SIG-M5 (cell line): ENCODE data around the gene CERK.
"Not testable (repeated sequence)": the region's sequence is repeated elsewhere in the genome, so short reads cannot be mapped to it uniquely, and the experiment has no call there.

Experiments used
- DNase-seq: peaks from one replicate; lab custom pipeline; 2025; lab: John Stamatoyannopoulos, UW

The CERK gene

DNA sequence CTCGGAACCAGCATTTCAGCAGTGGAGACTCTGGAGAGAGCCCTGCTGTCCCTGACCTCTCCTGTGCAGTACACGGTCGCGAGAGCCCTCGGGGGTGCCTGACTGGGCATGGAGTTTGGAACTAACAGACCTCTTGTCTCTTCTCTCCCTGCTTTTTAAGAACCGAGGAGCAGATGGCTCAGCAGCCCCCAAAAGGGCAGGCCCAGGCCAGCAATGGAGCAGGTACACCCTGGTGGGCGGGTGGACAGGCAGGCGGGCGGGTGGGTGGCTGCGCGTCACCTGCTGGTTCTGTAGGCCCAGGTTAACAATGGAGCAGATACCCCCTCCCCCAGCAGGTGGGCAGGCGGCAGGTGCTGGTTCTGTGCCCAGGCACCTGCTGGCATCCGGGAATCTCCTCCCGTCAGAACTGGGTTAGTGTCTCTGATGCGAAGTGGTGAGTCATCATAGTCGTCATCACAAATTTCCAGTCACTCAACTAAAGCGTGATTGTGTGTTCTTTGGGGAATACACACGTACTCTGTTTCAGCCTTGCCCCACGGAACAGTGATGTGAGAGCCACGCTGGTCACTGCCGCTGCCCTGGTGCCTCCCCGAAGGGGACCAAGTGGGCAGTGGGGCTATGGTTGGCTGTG is 76.7 kb downstream of the CERK start:
- DNase-seq, result no peak

DNA sequence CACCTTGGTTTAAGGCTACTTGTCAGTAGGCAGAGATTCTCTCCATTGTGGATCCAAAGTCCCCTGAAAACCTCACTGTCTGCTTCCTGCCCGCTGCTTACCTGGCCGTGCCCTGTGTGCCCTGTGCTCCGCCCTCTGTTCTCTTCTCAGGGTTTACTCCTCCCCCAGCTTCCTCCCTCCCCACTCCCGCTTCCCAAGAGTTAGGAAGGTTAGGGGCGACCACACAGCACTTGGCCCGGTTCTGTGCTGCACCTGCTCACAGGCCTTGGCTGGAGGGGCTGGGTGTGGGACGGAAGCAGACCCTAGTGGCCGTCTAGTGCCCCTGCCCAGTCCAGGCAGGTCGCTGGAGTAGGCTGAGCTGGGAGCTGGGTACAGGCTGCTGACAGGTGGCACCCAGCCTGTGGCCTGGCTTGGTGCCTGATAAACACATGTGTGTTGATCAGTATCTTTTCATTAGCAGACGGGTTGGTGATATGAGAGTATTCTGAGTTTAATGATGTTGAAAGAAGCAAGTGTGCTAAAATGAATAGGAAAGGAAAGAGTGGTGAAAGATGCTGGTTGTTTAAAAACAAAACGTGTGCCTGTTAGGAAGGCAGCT is 77.3 kb downstream of the CERK start:
- DNase-seq, result no peak

DNA sequence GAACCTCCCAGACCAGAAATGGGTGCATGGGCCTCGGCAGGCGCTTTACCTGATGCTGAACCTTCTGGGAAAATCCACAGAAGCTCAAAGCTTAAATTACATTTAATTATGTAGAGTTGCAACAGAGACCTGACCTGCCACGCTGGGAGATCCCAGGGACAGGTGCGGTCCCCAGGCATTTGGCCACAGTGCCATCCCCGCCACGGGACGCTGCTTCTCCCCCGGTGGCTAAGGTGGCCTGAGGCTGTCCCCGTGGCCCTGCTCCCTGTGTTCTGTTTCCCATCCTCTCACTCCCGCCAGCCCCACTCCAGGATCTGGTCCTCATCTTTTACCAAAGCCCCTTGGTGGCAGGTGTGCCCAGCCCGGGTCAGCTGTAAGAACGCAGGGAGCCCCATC is 78.3 kb downstream of the CERK start:
- DNase-seq, result no peak

DNA sequence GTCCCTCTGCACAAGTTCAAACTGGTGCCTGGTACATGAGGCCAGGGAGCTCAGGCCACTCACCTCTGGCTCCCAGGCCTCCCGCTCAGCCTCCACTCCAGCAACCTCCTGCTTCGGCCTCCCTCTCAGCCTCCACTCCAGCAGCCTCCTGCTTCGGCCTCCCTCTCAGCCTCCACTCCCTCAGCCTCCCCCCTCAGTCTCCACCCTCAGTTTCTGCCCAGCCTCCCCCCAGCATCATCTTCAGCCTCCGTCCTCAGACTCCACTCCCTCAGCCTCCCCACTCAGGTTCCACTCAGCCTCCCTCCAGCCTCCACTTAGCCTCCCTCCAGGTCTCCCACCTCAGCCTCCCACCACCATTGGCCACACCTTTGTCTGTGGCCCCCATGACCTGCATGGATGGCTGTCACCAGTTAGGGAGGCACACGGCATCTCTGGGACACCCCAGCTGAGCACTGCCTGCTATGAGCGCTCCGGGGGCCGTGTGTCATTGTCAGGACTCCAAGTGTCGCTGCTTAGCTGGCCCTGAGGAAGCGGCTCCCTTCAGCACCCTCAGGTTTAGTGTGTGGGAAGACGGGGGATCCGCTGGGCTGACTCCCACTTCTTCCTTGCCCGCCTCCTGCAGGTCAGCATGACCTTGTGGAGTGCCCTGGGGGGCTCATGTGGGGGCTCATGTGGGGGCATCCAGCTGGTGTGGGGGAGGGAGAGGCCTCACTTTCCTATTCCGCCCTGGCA is 78.8 kb downstream of the CERK start:
- DNase-seq, result no peak

DNA sequence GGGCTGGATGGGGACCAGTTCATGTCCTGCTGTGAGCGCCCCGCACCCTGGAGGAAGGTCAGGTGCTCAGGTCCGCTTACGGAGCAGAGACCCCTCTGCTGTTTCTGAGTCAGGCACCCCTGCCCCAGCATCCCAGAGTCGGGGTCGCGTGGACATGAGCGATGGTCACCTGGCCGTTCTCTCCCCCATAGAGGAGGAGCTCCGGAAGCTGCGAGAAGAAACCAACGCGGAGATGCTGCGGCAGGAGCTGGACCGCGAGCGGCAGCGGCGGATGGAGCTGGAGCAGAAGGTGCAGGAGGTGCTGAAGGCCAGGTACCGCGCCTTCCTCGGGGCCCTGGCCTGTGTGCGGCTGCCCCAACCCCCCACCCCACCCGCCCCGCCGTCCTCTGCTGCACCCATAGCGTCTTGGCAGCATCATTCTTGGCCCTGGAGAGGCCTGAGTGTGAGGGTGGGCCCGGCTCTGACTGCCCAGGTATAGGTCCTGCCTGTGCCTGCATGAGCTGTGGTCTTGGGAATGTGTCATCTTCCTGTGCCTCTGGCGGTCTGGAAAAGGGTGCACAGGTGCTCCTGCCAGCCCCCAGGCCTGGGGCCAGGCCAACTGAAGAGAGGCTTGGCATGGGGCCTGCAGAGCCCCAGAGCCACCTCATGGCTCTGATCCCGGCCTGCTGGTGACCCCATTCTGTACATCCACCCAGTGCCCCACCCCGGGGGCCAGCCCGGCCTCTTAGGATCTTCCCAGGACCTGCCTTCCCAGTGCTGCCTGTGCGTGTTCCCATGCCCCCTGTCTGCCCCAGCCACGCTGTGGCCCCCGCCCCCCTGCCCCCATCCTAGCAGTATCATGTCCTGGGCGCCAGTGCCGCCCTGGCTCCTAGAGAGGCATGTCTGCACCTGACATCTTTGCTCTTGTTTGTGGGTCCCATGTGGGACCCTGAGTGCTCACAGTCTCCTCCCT is 79.8 kb downstream of the CERK start:
- DNase-seq, result no peak

DNA sequence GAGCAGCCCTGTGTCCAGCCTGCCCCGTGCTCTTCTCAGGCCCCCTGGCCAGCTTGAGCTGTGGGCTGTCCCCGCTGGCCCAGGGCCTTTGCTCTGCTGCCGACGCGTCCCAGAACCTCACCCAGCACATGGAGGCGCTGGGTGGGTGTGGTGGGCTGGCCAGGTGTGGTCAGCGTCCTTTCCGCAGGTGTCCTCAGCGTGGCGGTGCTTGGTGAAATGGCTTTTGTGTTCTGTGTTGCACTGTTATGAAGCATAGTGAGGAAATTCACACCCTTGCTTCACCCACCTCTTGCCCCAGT is 80.4 kb downstream of the CERK start:
- DNase-seq, result no peak

DNA sequence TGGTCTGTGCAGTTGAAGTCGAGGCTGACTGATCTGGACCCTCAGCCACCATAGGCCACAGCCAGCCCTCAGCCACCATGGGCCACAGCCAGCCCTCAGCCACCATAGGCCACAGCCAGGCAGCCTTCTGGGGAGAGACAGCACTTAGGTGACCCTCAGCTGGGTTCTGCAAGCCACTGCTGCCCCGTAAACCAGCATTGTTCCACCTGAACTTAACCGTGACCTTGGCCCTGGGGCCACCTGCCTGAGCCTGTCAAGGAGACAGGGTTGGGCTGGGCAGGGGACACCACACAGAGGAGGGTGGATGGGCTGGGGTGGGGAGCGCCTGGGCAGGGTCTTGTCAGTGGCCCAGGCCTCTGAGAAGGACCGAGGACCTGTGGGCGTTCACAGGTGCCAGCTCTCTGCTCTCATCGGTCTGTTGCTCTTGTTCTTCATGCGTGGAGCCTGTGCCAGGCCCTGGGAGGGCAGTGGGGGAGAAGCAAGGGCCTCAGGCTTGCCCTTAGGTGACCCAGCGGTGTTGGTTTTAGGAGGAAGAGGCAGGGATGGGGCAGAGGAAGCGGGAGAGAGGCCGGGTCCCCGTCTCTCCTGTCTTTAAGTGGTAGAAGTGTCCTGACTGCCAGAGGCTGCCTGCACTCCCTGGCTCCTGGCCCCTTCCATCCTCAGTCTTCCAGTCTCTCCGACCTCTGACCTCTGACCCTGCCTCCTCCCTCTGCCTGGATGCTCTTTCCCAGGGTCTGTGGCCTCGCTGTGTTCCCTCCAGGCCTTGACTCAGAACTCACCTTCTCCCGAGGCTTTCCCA is 81.0 kb downstream of the CERK start:
- no peak for DNase-seq

DNA sequence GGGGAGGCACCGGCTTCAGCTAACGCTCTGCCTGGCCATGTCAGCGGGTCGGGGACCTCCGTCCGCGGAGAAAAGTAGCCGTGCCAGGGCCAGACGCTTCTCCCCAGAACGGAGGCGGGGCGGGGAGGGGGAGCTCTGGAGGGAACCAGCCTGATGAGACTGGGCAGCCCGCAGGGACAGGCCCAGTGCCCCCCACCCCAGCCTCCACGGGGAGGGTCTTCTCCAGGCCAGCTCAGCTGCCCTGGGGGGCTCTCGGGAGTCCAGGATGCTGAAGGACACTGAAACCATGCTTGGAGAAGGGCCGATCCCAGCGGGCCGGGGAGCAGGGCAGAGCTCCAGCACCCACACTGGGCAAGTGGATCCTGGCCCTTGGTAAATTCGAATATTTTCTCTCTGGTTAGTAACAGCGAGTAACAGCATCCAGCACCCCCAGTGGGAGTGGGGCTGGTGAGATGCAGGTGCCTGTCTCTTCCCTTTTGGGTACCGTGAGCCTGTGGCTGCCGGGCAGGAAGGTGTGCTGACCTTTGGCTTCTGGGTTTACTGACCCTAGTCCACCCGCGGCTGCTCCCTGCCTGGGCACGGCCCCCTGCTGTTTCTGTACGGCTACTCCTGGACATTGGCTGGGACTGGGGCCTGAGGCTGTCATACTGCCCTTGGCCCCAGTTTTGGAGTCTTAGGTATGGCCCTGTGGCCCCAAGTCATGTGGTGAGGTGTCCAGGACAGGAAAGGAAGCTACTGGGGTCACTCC is 82.0 kb downstream of the CERK start:
- DNase-seq, result no peak

DNA sequence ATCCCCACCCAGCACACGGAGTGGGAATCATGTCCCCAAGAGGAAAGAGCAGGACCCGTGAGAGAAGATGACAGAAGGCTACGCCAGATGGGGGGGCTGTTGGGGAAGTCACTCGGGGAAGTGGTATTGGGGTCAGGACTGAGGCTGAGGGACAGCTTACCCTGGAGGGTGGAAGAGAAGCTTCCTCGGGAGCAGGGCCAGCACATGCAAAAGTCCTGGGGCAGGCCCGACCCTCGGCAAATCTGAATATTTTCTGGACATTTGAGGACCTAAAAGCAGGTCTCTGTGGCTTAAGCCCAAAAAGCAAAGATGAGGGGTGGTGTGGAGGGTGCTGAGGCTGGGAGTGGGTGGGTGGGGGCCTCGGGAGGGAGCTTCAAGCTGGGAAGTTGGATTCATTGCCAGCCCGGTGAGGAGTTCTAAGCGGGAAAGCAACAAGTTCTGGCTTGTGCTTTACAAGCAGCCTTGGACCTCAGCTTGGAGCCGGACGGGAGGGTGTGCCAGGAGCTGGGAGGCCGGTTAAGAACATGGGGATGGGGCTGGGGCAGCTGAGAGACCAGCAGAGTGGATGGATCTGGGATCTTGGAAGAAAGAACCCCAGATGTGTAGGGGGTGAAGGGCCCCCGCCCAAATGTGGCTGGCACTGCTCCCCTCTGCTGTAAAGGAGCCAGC is 83.0 kb downstream of the CERK start:
- DNase-seq, result no peak

DNA sequence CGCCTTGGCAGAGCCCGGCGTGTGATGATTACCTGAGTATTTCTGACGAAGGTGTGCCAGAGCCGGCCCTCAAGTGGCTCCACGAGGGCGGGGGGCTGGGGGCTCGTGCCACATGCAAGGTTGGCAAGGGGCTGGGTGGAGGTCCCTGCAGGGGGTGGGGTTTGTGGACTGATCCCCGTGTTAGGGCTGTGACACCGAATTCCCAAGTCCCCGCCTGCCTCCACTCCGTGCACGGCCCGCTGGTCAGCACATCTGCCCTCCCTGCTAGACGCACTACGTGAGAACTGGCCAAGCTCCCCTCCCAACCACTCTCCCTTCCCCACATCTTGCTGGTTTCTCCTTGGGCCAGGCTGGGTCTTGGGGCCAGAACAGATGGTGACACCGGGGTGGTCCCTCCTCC is 83.6 kb downstream of the CERK start:
- DNase-seq, result no peak

DNA sequence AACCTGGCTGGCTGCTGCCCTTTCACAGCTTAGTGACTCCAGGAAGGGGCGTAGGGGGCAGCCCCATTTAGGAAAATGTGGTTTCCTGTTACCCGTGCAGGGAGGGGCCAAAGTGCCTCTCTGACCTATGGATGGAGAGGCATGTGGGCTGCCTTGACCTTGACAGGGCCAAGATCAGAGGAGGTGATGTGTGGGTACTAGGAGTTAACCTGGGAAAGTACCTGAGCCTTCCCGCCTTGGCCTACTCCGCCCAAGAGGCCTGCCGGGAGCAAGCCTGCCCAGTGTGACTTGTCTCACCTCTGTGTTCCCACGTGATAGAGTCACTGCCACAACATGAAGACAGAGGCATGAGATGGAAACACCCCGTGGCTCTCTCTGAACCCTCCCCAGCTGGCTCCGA is 84.5 kb downstream of the CERK start:
- DNase-seq, result no peak

DNA sequence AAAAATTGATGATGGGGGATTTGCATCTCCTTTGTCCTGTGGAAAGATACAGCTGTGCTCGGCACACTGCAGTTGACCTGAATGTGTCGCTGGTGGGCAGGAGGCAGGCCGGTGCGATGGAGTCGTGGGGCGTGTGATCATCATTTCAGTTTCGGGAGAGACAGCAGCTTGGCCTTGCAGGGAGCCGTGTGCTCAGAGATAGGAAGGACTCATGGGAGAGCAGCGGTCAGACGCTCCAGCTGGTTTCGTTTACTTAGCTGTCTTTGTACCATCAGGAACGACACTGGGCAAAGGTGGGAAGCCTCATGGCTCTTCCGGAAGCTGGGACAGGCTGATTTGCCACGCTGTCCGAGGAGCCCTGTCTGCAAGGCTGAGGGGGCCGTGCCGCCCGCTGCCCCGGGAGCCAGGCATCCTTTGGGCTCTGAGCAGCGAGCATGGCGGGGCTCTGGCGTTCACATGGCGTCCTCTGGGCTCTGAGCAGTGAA is 85.2 kb downstream of the CERK start:
- DNase-seq, result no peak

DNA sequence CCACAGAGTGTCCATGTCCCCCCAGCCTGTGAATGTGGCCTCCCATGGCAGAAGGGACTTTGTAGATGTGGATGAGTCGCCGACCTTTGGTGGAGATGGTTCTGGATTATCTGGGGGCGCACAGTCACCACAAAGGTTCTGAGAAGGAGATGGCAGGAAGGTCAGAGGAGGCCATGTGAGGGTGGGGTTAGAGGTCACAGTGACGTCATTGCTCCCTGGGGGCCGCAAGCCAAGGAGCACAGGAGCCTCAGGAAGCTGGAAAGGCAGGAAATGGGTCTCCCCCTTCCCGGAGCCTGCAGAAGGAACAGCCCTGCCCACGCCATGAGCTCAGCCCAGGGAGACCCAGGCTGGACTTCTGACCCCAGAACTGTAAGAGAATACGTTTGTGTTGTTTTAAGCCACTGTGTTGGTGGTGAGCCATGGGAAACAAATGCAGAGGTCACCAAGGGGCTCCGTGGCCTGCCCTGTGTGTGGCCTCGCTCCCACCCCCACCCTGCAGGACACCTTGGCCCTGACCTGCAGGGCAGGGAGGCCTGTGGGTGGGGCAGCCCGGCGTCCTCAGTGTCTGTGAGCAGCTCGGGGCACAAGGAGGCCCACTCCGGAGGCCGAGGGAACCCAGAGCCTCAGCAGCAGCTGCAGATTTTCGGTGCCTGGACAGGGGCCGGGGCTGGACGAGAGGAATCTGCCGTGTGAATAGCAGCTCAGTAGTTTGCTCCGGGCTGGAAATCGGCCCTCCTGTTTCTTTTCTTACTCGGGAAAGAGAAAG is 85.8 kb downstream of the CERK start:
- no peak for DNase-seq

DNA sequence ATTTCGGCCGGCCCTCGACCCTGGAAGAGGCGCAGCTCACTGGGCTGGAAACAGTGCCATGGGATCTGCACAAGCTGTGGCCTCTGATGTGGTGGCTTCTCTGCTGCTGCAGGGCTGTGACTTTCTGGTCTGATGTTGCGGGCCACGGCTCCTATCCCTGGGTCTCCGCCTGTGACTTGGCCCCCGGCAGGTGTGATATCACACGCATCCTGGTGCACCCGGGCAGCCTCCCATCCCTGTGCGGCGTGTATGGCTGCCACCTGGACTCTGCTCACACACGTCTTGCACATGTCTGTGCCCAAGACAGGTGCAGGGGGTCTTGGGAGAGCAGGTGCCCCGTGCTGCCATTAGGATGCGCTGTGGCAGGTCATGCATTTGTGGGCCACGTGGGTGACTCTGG is 86.7 kb downstream of the CERK start:
- no peak for DNase-seq

DNA sequence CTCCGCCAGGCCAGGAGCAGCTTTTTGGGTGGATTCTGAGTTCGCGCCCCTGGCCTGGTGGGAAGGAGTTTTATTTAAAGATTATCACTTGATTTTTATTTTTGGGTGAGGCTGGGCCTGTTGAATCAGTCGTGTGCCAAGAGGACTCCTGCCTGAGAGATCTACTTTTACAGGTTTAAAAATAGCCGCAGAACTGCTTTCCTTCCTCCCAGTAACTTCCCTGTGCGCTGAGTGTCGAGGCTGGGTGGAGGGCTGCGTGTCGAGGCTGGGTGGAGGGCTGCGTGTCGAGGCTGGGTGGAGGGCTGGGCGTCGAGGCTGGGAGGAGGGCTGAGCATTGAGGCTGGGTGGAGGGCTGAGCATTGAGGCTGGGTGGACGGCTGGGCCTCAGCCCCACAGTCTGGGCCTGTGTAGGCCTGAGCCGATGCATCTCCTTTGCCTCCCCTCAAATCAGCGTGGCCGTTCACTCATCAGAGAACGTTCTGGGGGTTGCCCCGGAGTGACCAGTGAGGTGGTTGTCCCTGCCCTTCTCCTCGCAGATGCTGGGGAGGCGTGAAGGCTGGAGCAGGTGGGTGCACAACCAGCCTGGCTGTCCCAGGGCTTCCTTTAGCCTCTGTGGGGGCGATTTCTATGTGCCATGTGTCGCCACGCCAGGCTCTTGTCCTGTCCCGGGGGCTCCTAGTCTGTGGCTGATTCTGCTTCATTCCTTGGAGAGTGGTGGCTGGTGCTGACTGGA is 87.8 kb downstream of the CERK start:
- no peak for DNase-seq

DNA sequence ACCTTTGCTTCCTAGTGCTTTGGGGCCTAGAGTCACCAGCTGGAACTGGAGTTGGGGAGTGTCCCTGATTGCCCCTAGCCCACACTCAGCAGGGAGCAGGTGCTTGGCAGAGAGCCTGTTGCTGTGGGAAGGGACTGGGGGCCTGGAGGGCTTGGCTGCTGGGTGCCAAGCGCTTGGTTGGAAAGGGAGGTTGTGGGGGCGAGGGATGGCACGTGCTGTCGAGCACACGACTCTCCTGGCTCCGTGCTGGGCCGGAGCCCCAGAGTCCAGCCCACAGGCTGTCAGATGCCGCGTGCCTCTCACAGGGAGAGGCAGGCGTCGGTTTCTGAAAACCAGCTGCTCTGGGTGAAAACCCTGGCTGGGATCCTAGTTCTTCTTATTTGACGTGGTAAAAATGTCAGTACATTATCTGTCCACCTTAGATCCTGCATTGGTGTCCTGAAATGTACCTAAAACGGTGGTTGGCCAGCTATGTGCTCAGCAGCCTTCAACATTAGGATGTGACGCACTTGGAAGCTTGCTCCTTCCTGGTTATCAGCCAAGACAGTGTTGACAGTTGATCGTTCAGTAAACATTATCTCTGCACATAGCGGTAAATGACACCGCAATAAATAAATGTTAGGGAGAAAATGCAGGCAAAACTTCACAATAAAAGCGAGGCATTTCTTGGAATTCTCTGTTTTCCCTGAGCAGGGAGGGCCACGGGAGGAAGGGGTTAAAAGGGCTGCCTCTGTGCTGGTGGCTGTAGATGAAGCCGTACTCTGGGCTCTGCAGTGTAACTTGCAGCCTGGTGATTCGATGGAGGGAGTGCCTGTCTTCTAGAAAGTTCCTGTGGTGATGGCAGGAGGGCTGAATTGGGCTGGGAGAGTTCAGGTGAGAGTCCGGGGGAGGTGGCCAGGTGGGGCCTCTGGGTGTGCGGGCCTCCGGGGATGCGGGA is 88.6 kb downstream of the CERK start:
- DNase-seq, result no peak

DNA sequence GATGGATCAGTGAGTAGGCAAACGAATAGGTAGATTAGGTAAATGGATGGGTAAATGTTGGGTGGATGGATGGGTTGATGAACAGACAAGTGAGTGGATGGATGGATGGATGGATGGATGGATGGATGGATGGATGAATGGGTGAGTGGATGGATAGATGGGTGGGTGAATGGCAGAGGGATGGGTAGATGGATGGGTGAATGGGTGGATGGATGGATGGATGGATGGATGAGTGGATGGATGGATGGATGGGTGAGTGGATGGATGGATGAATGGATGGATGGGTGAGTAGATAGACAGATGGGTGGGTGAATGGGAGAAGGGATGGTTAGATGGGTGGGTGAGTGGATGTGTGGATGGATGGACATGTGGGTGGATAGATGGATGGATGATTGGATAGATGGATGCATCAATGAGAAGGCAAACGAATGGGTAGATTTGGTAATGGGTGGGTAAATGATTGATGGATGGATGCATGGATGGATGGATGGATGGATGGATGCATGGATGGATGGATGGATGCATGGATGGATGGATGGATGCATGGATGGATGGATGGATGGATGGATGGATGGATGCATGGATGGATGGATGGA is 89.7 kb downstream of the CERK start:
- not testable (repeated sequence) for DNase-seq
